H9 (cell line): ENCODE data around the gene DISC1. TPM values are rescaled to one million over a fixed set of nuclear protein-coding genes. Genes with fewer than 3 reads are reported as not detected.

Experiments
- DNase-seq: peaks from one replicate; pipeline ENCODE4 v3.0.0-alpha.2; 2017
- H2AFZ ChIP-seq: one replicate; pipeline ENCODE4 v1.6.1; 2013; ENCODE audit warnings: mild to moderate bottlenecking, low read length, control low read depth, moderate library complexity
- H2AK5ac ChIP-seq: 2 replicates; pipeline ENCODE4 v1.6.1; 2013; ENCODE audit warnings: low read length, control low read depth, mixed read lengths; ENCODE audit not compliant: insufficient read length
- H2BK120ac ChIP-seq: one replicate; pipeline ENCODE4 v1.6.1; 2013; ENCODE audit warnings: low read depth, mild to moderate bottlenecking, low read length, control low read depth, inconsistent platforms; ENCODE audit not compliant: poor library complexity, severe bottlenecking
- H2BK12ac ChIP-seq: 2 replicates; pipeline ENCODE4 v1.6.1; 2013; ENCODE audit warnings: low read length, control low read depth, mixed read lengths, low read depth; ENCODE audit not compliant: insufficient read length
- H2BK15ac ChIP-seq: 2 replicates; pipeline ENCODE4 v1.6.1; 2013; ENCODE audit warnings: low read depth, low read length, control low read depth
- H2BK20ac ChIP-seq: one replicate; pipeline ENCODE4 v1.6.1; 2013; ENCODE audit warnings: low read depth, mild to moderate bottlenecking, low read length, control low read depth, inconsistent platforms; ENCODE audit not compliant: poor library complexity, severe bottlenecking
- H2BK5ac ChIP-seq: 2 replicates; pipeline ENCODE4 v1.6.1; 2013; ENCODE audit warnings: low read length, control low read depth, mixed read lengths; ENCODE audit not compliant: insufficient read length
- H3K14ac ChIP-seq: 2 replicates; pipeline ENCODE4 v1.6.1; 2013; ENCODE audit warnings: low read length, control low read depth; ENCODE audit not compliant: insufficient read depth
- H3K18ac ChIP-seq: 2 replicates; pipeline ENCODE4 v1.6.1; 2013; ENCODE audit warnings: low read depth, mild to moderate bottlenecking, mixed read lengths, low read length, control low read depth; ENCODE audit not compliant: insufficient read length
- H3K23ac ChIP-seq: 2 replicates; pipeline ENCODE4 v1.6.1; 2013; ENCODE audit warnings: low read length, control low read depth, mixed read lengths, low read depth; ENCODE audit not compliant: insufficient read length
- H3K23me2 ChIP-seq: 2 replicates; pipeline ENCODE4 v1.6.1; 2013; ENCODE audit warnings: low read depth, mild to moderate bottlenecking, mixed read lengths, low read length, control low read depth; ENCODE audit not compliant: insufficient read length, poor library complexity, severe bottlenecking
- H3K27ac ChIP-seq: 2 replicates; pipeline ENCODE4 v1.5.1; 2013; ENCODE audit warnings: low read length, control low read depth, mixed read lengths, low read depth; ENCODE audit not compliant: insufficient read length
- H3K27me3 ChIP-seq: 2 replicates; pipeline ENCODE4 v1.6.1; 2013; ENCODE audit warnings: low read length, control low read depth, inconsistent platforms; ENCODE audit not compliant: insufficient read depth
- H3K4ac ChIP-seq: 2 replicates; pipeline ENCODE4 v1.6.1; 2013; ENCODE audit warnings: low read depth, mild to moderate bottlenecking, control low read depth, inconsistent platforms, low read length, moderate library complexity
- H3K4me1 ChIP-seq: 2 replicates; pipeline ENCODE4 v1.6.1; 2013; ENCODE audit warnings: low read length, control low read depth, inconsistent platforms; ENCODE audit not compliant: insufficient read depth
- H3K4me2 ChIP-seq: 2 replicates; pipeline ENCODE4 v1.6.1; 2013; ENCODE audit warnings: low read length, control low read depth, mixed read lengths; ENCODE audit not compliant: insufficient read length, insufficient read depth
- H3K56ac ChIP-seq: 2 replicates; pipeline ENCODE4 v1.6.1; 2013; ENCODE audit warnings: low read depth, mild to moderate bottlenecking, mixed read lengths, low read length, control low read depth; ENCODE audit not compliant: insufficient read length
- H3K79me1 ChIP-seq: 2 replicates; pipeline ENCODE4 v1.6.1; 2013; ENCODE audit warnings: low read depth, mild to moderate bottlenecking, moderate library complexity, low read length, control low read depth, inconsistent platforms; ENCODE audit not compliant: insufficient read depth, poor library complexity, severe bottlenecking
- H3K79me2 ChIP-seq: 2 replicates; pipeline ENCODE4 v1.6.1; 2013; ENCODE audit warnings: low read length, control low read depth, inconsistent platforms; ENCODE audit not compliant: insufficient read depth
- H3K9ac ChIP-seq: 2 replicates; pipeline ENCODE4 v1.6.1; 2013; ENCODE audit warnings: low read length, control low read depth, mixed read lengths; ENCODE audit not compliant: insufficient read length; ENCODE audit errors: extremely low read depth
- H3K9me3 ChIP-seq: one replicate; pipeline ENCODE4 v1.6.1; 2013; ENCODE audit warnings: low read depth, low read length, inconsistent platforms; ENCODE audit not compliant: control insufficient read depth
- H3T11ph ChIP-seq: one replicate; pipeline ENCODE4 v1.6.1; 2013; ENCODE audit warnings: mild to moderate bottlenecking, low read length, control low read depth, inconsistent platforms
- H4K20me1 ChIP-seq: one replicate; pipeline ENCODE4 v1.6.1; 2013; ENCODE audit not compliant: control insufficient read depth, insufficient read length, insufficient read depth
- H4K5ac ChIP-seq: 2 replicates; pipeline ENCODE4 v1.6.1; 2013; ENCODE audit warnings: low read depth, mild to moderate bottlenecking, mixed read lengths, low read length, control low read depth; ENCODE audit not compliant: insufficient read length
- H4K8ac ChIP-seq: replicated peaks from 2 replicates; pipeline ENCODE4 v1.6.1; 2013; ENCODE audit warnings: low read length, control low read depth, mixed read lengths, low read depth; ENCODE audit not compliant: insufficient read length
- H4K91ac ChIP-seq: 2 replicates; pipeline ENCODE4 v1.6.1; 2013; ENCODE audit warnings: low read depth, mild to moderate bottlenecking, moderate library complexity, mixed read lengths, low read length, control low read depth; ENCODE audit not compliant: insufficient read length
- H3K27ac Mint-ChIP-seq, 3 experiments: 2 replicates in 2 of 3; 3 replicates in 1 of 3; pipeline ENCODE4 v1.8.0; 2020 to 2021; ENCODE audit warnings: mixed read lengths in 3 of 3, mild to moderate bottlenecking in 1 of 3, moderate library complexity in 1 of 3
- H3K27me3 Mint-ChIP-seq: 2 replicates; pipeline ENCODE4 v1.8.0; 2021; ENCODE audit warnings: low read depth, mild to moderate bottlenecking, moderate library complexity, mixed read lengths
- H3K36me3 Mint-ChIP-seq, 3 experiments: 2 replicates in 2 of 3; 3 replicates in 1 of 3; pipeline ENCODE4 v1.8.0; 2020 to 2021; ENCODE audit warnings: low read depth in 3 of 3, mixed read lengths in 3 of 3; ENCODE audit not compliant: insufficient read depth in 1 of 3
- H3K4me1 Mint-ChIP-seq, 2 experiments: 2 replicates each; pipeline ENCODE4 v1.8.0; 2020; ENCODE audit warnings: mixed read lengths in 2 of 2
- H3K4me3 Mint-ChIP-seq, 2 experiments: 2 replicates in 1 of 2; 3 replicates in 1 of 2; pipeline ENCODE4 v1.8.0; 2020 to 2021; ENCODE audit warnings: mild to moderate bottlenecking in 2 of 2, mixed read lengths in 2 of 2, moderate library complexity in 1 of 2
- H3K9me3 Mint-ChIP-seq, 2 experiments: 2 replicates in 1 of 2; 3 replicates in 1 of 2; pipeline ENCODE4 v1.8.0; 2020; ENCODE audit warnings: mild to moderate bottlenecking in 2 of 2, mixed read lengths in 2 of 2, moderate library complexity in 1 of 2
- CTCF ChIP-seq: fragments of 200-600 bp; sonication (generic); conservative IDR thresholded peaks from 3 replicates; pipeline ENCODE4 v1.8.0; 2021; ENCODE audit warnings: antibody characterized with exemption, mild to moderate bottlenecking
- WGBS: extraction: QIAGEN DNeasy Blood & Tissue Kit; methylation state at CpG from one replicate; pipeline ENCODE4 v1.1.7; 2013; ENCODE audit warnings: missing lambda C conversion rate, low lambda C conversion rate, mixed read lengths; ENCODE audit not compliant: insufficient read length; ENCODE audit errors: extremely low coverage; 5-methylcytosine and 5-hydroxymethylcytosine counted together
- total RNA-seq: library from RNA; stranded (reverse); gene quantifications from 2 replicates; pipeline ENCODE4 v1.2.1, GENCODE V29; 2021

Gene DISC1
- total RNA-seq, 1 experiment from 2014 or later, result 2.5 TPM

DNA sequence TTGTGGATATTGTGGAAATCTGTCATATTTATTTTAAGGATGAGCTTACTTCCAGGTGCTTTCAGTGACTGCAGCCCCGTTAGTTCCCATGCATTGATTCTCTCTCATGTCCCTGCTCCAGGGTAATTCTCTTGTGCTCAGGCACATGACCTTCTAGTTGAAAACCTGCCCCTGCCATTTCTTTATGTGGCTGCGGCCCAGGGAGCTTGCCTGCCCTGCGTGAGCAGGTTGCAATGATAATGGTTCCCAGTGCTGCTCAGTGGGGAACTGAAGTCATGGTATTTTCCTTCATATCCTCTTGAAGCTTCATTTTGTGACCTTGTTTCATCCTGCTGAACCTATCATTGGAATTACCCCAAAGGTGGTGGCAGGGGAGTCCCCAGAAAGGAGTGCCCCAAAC, 229.8 kb downstream of the DISC1 start:
- Histone ChIP-seq H3K56ac (no peak overlapping the region), H3K23me2 (no peaks in the 10 kb centered on the region), H3K9me3 (no peaks in the 10 kb centered on the region), H4K5ac (no peak overlapping the region), H3K4me2 (no peak overlapping the region), H3K79me2 (no peaks in the 10 kb centered on the region), H3K79me1 (no peaks in the 10 kb centered on the region), H2BK15ac (no peak overlapping the region), H3K27me3 (no peaks in the 10 kb centered on the region), H3K23ac (no peak overlapping the region), H4K20me1 (no peaks in the 10 kb centered on the region), H4K8ac (no peak overlapping the region), H2BK120ac (no peak overlapping the region), H3K18ac (no peak overlapping the region), H2AFZ (no peak overlapping the region), H4K91ac (no peak overlapping the region), H2BK12ac (no peak overlapping the region), H2BK20ac (no peak overlapping the region), H3K27ac (no peak overlapping the region), H2BK5ac (no peak overlapping the region), H3K14ac (no peak overlapping the region), H2AK5ac (no peak overlapping the region), H3T11ph (no peak overlapping the region), H3K9ac (no peak overlapping the region), H3K4ac (no peak overlapping the region), H3K4me1 (no peaks in the 10 kb centered on the region)
- H3K4me1 Mint-ChIP-seq, result peaks cover 19 to 20% of the 10 kb centered on the region in 2 experiments
- peak overlapping the region in 1 of 2 experiments; percentile 30; a peak in 1 of 5 replicates for H3K4me3 Mint-ChIP-seq
- peak overlapping the region in 1 of 3 experiments; percentile 58; a peak in 1 of 7 replicates for H3K27ac Mint-ChIP-seq
- WGBS, result no CpG with 5 or more reads among the region's 3 CpGs
- no peaks in the 10 kb centered on the region for H3K36me3 Mint-ChIP-seq
- DNase-seq, result no peak
- no peaks in the 10 kb centered on the region for H3K9me3 Mint-ChIP-seq
- TF ChIP-seq CTCF, result no peak
- peaks cover 30% of the 10 kb centered on the region for H3K27me3 Mint-ChIP-seq
